Measurements from ENCODE around the gene RBMS3. TPM values are rescaled to one million over a fixed set of nuclear protein-coding genes. Genes with fewer than 3 reads are reported as not detected.

RBMS3 gene
- polyA plus RNA-seq, 4 donors: 13.9 to 15.7 (median 14.1) TPM

DNA sequence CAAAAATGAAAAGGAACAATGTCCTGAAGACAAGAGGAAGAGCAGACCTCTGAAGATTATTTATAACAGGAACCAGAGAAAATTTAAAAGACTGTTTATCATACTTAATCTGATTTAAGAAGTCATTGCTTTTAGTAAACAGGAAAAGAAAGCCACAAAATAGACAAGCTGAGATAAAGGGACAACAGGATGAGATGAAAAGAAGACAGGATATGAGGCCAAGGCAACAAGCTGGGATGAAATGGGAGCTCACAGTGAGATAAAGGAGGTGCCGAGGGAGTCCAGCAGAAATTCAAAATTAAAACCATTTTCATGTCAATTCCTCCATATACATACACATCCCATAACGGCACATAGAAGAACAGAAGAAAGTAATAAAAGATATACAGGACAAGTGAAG, 277.0 kb downstream of the RBMS3 start:
- no peak for DNase-seq (ENCODE audit: low read depth in 4 of 4, low spot score in 2 of 4)

GRCh38 chr3:29559741-29560465, 279.0 kb downstream of the RBMS3 start:
- no peak for DNase-seq (ENCODE audit: low read depth in 4 of 4, low spot score in 2 of 4)

- no peak for DNase-seq (ENCODE audit: low read depth in 4 of 4, low spot score in 2 of 4)
Observed at GRCh38 chr3:29561651-29562149, 280.8 kb downstream of the RBMS3 start.

DNA sequence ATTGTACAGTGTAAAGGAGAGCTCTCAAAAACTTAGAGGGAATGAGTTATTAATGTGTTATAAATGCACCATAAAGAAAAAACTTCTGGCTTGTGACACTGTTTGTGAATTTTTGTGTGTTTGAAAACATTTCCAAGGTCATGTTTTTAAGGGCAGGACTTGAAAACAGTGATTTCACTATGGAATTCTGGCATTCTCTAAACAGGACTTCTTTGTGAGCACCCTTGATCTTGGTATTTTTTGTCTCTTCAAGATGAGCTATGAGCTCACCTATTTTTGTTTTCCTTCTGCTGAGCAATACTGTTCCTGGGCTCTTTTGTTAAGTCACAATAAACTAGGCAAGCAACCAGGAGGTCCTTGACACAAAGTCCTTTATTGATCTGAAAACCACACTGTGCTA, 284.4 kb downstream of the RBMS3 start:
- no peak for DNase-seq (ENCODE audit: low read depth in 4 of 4, low spot score in 2 of 4)

DNA sequence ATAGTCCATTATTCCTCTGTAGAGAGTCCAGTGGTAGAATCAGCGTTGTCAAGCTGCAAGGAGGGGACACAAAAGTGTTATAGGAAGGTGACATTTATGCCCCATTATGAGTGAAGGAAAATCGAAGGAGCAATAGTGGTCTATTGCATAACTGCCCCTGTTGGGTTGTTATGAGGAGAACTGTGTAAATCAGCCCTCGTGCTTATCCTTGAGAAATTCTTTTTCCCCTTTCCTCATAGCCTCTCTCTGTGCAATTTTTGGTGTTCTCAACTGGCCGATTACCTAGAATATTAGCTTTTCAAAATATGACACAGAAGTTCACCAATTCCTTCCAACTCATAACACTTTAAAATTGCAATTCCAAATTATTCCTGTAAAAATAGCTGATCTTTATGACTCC, 286.6 kb downstream of the RBMS3 start:
- DNase-seq (ENCODE audit: low read depth in 4 of 4, low spot score in 2 of 4): no peak

- no peak for DNase-seq (ENCODE audit: low read depth in 4 of 4, low spot score in 2 of 4)
Observed at GRCh38 chr3:29568355-29568754, 287.5 kb downstream of the RBMS3 start.

GRCh38 chr3:29576181-29576580, 295.3 kb downstream of the RBMS3 start:
- no peak for DNase-seq (ENCODE audit: low read depth in 4 of 4, low spot score in 2 of 4)

DNA sequence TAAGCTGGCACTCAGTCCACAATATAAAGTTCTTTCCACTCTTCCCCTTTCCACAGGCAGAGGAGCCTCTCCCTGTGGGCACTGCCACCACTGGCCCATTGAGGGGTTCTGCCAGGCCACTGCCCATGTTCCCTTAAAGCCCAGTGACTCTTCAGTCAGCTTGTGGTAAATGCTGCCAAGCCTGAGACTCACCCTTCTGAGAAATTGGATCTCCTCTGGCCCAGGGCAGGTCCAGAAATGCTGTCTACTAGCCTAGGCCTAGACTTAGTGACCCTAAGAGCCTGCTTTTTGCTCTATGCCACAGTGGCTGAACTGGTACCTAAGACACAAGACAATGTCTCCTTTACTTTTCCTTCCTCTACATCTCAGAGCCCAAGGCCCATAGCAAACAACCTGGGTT, 295.8 kb downstream of the RBMS3 start:
- no peak for DNase-seq (ENCODE audit: low read depth in 4 of 4, low spot score in 2 of 4)

DNA sequence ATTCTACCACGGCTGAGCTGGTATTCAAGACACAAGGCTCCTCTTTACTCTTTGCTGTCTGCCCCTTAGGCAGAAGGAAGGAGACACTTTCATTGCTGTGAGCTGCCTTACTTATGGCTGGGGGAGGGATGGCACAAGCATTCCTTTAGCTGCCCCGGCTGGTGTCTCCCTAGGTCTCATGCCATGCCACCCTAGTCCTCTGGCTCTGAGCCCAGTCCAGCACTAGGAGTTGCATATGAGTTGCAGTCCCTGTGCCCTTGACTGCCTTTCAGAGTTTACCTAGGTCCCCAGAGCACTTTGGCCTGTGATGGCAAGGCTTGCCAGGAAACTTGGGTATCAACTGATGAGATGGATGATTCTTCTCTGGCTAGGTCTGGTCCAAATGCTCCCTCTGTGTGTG, 296.4 kb downstream of the RBMS3 start:
- no peak for DNase-seq (ENCODE audit: low read depth in 4 of 4, low spot score in 2 of 4)

DNA sequence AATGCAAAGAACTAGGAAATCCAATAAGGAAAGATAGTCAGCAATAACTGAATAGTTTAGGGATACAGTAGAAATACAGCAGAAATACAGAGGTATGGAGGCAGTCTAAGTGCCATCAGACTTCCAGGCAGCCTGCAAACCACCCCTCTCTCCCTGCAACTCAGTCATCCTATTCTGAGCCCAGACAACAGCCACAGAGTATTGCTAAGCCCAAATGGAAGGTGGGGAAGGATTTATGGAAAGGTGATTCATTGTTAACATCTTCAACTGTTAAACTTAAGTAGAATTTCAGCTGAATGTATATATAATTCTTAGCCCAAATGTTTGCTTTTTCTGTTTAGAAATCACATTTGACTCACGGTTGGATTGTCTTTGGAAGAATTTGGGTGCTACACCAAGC, 300.4 kb downstream of the RBMS3 start:
- no peak for DNase-seq (ENCODE audit: low read depth in 4 of 4, low spot score in 2 of 4)

DNA sequence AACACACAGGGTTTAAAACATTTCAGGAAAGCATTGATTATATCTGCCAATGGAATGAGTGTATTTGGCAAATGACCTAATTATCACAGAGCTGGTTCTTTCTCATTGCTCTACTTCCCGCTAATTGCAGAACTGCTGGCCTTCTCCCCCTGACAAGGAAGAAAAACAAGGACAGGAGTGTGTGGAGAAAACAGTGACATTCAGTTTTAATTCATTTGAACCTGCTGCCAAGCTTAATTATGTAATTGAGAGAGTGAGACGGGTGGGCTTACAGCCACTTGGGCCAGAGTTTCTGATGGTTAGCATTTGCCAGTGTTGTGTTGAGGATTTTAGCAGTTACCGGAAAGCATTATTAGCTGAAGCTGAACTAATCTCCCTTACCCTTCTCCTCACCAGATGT, 301.4 kb downstream of the RBMS3 start:
- DNase-seq (ENCODE audit: low read depth in 4 of 4, low spot score in 2 of 4): no peak

GRCh38 chr3:29583861-29584260, 303.0 kb downstream of the RBMS3 start:
- DNase-seq (ENCODE audit: low read depth in 4 of 4, low spot score in 2 of 4): no peak

GRCh38 chr3:29585368-29585767, 304.5 kb downstream of the RBMS3 start:
- DNase-seq (ENCODE audit: low read depth in 4 of 4, low spot score in 2 of 4): no peak

- DNase-seq (ENCODE audit: low read depth in 4 of 4, low spot score in 2 of 4): no peak
Observed at GRCh38 chr3:29587340-29587739, 306.5 kb downstream of the RBMS3 start.

DNA sequence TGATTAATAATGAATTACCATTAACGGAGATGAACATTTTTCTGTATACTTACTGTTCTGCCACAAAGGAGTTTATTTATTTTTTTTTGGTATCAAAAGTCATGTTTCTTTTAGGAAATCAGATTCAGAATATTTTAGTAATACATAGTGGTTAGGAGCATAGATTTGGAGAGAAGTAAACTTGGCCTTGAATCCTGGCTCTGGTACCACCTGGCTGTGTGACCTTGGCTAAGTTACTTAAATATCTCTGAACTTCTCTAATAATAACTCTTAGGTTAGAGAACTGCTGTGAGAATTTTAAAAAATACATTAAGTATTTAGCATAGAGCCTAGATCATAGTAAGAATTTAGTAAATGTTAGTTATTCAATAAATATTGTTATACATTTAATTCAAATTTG, 309.1 kb downstream of the RBMS3 start:
- no peak for DNase-seq (ENCODE audit: low read depth in 4 of 4, low spot score in 2 of 4)

- no peak for DNase-seq (ENCODE audit: low read depth in 4 of 4, low spot score in 2 of 4)
Observed at GRCh38 chr3:29590461-29590860, 309.6 kb downstream of the RBMS3 start.

DNA sequence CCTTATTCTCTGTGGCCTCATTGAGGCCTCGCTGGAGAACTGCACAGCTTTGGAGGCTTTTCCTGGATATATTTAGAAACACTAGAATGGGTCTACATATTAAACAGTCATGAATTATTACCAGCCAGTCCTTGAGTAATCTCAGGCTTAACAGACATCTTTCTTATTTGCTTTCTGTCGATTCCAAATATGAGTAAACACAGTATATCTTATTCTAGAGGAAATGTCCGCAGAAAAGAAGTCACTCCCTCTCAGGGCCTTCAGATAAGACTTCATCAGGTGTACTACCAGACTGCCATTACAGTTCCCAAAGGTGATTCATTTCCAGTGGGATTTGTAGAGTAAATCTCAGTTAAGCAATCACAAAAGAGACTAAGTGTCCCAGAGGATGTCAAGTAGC, 310.7 kb downstream of the RBMS3 start:
- DNase-seq (ENCODE audit: low read depth in 4 of 4, low spot score in 2 of 4): no peak

DNA sequence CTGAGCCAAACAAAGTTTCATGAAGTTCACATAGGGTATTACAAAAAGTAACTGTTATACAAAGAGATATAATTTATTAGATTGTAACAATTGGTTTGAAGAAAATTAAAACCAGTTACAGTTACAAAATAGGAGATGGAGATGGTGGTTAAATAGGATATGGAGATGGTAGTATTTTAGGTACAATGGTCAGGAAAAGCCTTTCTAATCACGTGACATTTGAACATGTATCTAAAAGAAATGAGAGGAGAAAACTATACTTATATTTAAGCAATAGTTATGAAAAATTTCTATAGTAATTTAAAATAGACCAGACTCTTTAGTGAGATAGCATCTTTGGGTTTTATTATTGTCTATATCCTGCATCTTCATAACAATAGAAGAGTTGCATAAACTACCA, 312.9 kb downstream of the RBMS3 start:
- no peak for DNase-seq (ENCODE audit: low read depth in 4 of 4, low spot score in 2 of 4)

GRCh38 chr3:29594261-29594660, 313.4 kb downstream of the RBMS3 start:
- DNase-seq (ENCODE audit: low read depth in 4 of 4, low spot score in 2 of 4): no peak

- no peak for DNase-seq (ENCODE audit: low read depth in 4 of 4, low spot score in 2 of 4)
Observed at GRCh38 chr3:29597376-29598008, 316.6 kb downstream of the RBMS3 start.

DNA sequence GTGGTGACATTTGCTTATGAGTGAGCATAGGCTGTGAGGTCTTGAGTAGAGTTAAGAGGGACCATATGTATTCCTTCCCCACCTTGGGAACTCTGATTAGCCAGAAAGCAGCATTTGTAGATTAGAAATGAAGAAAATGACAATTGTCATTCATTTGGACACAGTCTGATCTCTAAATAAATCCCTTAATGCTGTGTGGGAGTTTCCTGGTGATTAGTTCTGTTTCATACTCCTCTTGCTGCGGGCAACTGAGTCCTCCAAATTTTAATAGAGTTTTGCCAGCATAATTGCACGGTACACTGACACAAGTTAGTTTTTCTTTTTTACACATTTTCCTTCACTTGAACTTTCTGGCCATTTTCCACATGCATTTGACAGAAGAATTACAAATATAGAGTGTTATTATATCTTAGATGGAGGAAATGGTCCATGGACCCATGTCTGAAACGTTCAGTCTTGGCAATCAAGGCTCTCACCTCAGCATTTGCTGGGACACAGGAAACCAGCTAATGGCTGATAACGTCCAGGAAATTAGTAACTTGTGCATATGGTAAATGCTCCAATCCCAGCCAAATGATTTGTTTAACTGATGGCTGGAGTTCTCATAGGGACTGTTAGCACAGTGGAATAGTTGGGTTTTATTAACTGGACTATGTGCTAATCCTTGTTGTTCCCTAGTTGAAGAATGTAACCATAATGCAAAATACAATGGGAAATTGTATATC, 321.2 kb downstream of the RBMS3 start:
- DNase-seq (ENCODE audit: low read depth in 4 of 4, low spot score in 2 of 4): no peak

DNA sequence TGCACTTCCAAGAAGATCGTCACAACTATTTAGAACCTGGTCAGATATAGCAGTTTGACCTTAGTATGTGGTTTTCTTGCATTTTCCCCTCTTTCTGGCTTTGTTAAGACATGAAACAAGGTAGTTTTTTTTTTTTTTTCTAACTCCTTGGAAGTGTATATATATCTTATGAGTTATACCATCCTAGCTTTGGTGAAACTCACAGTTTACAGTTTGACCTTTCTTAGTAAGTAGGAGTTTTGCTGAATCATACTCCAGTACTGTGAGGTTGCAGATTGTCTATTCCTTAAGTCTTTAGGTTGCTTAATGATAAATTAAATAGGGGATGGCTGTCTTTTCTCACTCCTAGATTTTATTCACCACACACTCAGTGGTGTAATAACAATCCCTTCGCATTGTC, 325.0 kb downstream of the RBMS3 start:
- no peak for DNase-seq (ENCODE audit: low read depth in 4 of 4, low spot score in 2 of 4)

Measured in left renal cortex interstitium (tissue), 4 donors.